HG03103 (cell line): Measurements from ENCODE around the gene AURKA.
"Not testable (repeated sequence)": the region's sequence is repeated elsewhere in the genome, so short reads cannot be mapped to it uniquely, and the experiment has no call there.

ENCODE experiments used
- ATAC-seq: cut with Tn5 transposase; IDR thresholded peaks from one replicate; pipeline ENCODE4 v1.9.1; 2021; ENCODE audit warnings: low read depth; ENCODE audit not compliant: unreplicated experiment

AURKA gene

DNA sequence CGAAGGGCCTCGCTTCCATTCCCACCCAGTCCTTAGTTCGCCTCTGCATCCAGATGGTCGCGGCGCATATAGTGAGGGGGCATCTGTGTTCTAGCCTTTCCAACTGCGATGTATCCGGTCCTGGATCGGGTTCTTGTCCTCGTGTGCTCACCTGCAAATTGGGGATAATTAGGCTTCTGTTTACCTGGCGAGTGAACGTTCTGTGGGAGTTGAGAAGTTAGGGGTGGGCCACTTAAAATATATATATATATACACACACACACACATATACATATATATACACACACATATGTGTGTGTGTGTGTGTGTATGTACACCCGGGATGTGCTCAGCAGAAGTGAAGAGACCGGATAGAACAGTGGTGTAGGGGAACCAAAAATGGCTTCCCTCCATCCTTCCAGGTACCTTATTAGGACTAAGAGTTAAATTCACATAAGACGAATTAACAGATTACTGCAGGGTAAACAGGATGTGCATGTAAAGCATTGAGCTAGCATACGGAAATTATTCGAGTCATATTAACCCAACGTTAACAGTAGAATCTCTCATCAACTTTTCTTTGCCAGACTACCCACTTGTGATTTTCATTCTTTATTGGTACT is 967 bp upstream of the AURKA start:
- ATAC-seq, result no peak

DNA sequence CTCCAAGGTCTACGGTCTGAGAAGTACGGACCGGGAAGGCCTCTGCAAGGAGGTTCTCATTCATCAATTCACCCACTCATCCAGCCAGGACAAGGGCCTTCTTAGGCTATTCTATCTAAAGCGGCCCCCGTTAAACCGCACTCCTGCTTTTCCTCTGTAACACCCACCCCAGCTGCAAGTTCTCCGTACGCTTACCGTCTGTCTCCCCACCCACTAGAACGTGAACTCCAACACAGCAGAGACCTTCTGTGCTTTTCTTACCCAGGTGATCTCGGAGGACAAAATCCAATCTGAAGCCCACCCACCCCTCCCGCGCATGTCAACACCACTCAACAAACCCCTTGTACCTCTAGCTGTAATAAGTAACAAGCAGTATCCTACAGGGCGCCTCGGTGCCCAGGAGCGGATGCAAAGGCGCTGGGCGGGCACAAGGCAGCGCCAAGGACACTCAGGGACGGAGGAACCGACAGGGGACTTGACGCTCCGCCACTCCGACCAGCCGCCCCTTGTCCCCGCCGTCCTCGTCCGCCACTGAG is 351 bp downstream of the AURKA start:
- ATAC-seq, result peak; percentile 29

DNA sequence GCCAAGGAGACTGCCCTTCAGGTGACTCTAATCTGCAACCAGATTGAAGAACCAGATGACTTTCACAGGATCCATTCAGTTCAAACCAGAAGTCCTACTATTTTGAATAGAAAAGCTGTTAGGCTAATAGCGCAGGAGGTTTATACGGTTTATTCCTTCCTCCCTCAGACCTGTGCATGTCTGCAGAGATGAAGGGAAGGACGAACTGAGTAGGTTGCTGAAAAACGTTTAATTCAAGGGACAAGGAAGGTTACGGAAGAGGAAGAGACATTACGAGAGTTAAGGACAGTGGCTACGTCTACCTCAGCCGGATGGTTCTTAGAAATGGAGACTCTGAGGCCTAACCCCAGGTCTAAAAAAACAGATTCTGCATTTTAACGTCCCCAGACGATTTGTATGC is 978 bp downstream of the AURKA start:
- no peak for ATAC-seq

DNA sequence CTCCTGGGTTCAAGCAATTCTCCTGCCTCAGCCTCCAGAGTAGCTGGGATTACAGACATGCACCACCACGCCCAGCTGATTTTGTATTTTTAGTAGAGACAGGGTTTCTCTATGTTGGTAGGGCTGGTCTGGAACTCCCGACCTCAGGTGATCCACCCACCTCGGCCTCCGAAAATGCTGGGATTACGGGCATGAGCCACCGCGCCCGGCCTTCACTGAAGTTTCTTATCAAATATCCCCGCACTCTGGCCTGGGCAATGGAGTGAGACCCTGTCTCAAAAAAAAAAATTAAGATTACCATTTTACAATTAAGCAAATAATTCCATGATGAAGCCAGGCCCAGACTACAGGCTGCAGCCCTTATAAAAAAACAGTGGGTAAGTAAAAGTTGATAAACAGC is 1.6 kb downstream of the AURKA start:
- ATAC-seq, result not testable (repeated sequence)

DNA sequence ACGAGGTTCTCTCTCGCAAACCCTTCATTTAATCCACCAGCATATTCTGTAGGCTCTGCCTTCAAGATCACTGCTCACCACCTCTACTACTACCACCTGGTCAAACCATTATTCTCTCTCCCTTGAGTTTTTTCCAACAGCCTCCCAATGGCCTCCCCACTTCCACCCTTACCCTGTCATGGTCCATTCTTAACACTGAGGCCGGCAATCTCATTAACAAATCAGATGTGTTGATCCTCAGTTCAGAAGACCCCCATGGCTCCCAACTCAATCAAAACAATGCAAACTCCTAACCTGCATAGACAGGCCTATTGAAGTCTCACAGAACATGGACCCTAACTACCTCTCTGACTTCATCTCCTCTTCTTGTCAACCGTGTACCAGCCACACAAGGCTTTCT is 2.2 kb downstream of the AURKA start:
- ATAC-seq, result no peak

DNA sequence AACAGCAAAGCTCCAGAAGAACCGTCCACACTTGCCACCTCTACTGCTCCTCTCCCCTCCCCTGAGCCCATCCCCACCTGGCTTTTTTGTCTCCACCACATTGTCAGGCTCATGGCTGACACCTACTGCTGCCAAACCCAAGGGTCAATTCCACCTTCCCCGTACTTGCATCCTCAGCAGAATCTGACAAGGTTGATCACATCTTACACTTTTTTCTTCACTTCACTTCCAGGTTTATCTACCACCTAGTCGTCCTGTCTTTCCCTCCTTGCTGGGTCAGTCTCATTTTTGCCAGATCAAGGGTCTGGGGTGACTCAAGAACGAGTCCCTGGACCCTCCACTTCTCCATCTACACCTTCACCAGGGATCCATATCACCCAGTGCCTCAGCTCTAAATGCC is 3.1 kb downstream of the AURKA start:
- ATAC-seq, result no peak

DNA sequence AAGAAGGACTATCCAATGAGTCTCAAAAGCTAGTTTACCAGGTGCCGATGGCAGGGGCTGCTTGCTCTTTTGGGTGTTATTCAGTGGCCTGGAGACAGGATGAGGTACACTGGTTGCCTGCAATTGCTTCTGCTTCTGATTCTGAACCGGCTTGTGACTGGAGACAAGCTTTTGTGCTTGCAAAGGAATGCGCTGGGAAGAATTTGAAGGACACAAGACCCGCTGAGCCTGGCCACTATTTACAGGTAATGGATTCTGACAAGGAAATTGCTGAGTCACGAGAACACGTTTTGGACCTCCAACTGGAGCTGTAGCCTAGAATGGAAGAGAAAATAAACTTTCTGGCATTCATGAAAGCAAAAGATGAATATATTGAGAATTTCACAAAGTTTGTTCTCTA is 5.8 kb downstream of the AURKA start:
- ATAC-seq, result no peak

DNA sequence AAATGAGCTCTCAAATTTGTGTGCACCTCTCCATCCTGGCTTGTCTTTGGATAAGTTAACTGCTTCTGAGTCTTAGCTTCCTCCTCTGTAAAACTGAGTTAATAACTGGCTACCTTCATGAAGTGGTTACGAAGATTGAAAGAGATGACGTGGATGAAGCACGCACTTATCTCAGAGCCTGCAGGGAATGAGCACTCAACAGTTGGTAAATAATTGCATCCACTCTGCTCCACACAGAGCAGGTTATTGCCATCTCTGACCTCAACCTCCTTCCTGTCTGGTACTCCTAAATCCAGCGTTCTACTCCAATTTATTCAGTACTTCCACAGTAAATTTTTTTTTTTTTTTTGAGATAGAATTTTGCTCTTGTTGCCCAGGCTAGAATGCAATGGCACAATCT is 6.9 kb downstream of the AURKA start:
- no peak for ATAC-seq

DNA sequence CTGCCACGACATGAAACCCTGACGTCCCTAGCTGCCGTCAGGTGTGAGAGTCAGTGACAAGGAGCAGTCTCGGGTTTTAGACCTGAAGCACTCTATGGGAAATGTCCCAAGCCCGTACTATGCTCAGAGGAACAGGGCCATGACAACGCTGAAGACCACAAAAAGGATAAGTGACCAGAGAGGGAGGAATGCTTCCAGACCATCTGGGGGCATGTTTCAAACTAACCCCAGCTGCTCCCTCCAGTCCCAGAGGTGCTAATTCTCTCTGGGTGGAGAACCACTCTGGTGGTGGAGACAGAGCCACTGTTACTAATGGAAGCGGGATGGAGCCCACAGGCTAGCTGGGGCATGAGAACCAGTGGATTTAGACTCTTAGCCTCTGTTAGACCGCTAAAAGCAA is 8.7 kb downstream of the AURKA start:
- ATAC-seq, result no peak

DNA sequence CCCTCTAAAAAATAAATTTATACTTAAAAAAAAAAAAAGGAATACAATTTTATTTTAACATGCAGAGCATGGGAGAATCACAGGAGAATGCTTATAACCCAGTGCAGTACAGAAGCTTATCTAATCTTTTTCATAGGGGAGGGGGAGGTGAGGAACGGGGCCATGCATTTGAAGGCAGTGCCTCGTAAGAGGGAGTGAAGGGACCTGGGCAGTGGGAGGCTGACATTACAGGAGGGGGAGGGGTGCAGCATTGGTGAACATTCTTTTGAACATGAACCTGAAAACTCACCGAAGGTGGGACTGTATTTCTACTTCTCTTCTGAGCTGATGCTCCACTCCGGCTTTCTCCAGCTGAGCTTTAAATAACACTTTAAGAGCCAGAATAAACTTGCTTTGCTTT is 9.3 kb downstream of the AURKA start:
- no peak for ATAC-seq

DNA sequence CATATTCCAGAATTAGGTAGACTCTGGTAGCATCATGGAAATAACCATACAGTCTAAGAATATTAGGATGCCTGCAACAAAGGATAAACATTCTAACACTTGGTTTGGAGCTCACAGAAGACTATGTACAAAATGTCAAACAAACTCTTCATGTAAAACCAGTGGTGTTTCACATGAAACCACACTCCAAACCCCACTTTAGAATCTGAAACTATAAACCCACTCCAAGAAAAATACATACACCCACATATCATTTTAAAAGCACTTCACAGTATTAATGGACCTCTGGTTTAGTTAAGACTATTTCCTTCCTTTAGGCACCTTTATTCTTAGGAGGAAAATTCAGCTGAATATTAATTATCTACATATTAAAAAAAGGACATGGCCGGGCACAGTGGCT is 10.5 kb downstream of the AURKA start:
- ATAC-seq, result no peak

DNA sequence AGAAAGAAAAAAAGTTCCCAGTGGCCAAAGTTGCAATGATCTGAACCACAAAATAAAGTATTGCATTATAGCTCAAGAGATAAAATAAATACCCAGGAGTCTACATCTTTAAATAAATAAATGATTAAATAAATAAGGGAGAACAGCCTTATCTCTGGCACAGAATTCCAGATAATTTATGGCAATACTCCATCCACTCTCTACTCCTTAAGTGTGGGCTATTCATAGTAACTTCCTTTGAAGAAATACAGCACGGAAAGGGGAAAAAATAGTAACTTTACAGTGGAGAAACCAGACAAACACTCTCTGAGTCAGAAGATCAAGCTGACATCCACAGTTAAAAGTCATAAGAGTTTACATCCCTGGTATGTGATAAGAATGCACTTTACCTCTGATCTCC is 11.6 kb downstream of the AURKA start:
- no peak for ATAC-seq

DNA sequence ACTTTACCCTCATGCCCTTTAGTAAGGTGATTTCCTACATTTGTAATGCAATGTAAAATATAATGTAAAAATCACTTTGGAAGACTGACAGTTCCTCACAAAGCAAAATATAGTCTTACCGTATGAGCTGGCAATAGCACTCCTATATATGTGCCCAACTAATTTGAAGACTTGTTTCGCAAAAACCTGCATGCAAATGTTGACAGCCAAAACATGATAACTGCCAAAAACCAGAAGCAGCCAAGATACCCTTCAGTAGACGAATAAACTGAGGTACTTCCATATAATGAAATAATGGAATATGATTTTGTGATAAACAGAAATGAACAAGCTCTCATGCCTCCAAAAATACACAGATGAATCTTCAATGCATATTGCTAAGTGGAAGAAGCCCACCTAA is 13.6 kb downstream of the AURKA start:
- ATAC-seq, result no peak

DNA sequence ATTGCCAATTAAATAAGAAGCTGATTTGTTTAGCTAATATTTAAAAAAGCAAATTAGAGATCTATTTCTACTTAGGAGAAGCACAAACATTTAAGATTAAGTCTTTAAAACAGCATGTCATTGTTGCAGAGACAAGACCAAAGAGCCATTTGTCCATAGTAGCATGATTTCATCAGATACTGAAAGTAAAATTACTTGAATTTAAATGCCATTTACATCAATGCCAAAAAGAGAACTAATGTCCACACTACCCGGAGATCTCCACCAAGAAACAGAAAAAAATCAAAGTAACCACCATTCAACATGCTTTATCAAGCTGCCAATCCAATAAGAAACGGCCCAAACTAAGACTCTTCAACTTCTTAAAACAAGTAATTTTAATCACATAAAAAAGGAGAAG is 15.7 kb downstream of the AURKA start:
- ATAC-seq, result no peak

DNA sequence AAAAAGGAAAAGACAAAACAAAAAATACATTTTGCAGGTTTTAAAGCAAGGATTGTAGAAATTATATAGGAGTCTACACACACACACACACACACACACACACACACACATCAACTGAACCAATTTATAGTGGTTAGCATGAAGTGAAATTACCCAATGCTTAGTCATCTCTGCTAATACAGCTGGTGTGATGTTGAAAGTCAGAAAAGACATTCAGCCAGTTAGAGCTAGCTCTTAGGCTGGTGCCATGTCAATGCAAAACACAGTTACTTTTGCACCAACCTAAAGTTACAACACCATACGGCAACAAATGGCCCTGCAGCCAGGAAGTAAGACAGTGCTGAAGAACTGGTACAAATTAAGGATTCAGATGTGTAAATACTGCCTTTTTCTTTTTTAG is 18.1 kb downstream of the AURKA start:
- ATAC-seq, result no peak

DNA sequence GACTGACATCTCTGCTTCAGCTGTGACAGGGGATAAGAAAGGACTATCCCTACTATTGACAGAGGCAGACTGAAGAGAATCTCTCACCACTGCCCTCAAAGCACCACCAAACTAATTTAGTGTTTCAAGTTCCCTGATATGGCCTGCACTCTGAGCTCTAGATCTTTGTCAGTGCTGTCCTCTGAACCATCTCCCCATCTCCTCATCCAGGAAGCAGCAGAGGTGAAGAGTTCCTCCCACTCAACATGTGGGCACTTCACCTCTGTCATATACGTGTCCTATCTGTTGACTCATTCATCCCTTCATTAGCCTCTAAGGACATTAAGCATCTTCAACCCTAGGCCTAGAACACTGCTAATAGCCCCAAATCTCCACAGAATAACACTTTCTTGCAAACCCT is 19.2 kb downstream of the AURKA start:
- no peak for ATAC-seq

DNA sequence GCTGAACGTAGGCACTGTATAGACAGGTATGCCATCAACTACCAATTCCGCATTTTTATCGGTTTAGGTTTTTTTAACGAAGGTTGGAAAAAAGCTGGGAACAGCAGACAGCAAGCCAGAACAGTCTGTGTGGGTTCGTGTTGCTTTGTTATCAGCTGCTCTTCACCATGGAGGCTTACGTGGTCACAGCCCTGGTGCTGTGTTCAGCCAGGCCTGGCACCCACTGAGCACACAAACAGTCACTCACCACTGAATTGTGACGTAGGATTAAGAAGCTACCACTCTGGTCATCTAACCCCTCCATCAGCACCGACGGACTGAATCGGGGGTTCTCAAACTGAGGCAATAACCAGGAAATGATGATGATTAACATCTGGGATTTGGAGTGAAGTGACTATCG is 20.0 kb downstream of the AURKA start:
- no peak for ATAC-seq

DNA sequence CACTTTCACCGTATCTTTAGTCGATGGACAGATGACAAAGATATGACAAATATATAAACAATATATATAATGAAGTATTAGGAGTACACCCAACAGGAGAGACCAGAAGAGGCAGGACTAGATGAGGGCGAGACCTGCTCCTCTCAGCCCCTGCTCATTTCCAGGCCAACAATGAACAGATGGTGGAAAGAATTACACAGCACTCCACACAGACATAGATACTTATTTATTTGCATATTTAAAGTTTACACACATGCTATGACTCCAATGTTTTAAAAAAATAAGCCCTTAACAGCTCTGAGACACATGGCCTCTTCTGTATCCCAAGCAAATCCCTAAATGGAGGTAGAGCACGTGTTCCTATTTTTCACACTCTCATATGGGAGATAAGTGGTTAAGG is 22.8 kb downstream of the AURKA start:
- ATAC-seq, result no peak

DNA sequence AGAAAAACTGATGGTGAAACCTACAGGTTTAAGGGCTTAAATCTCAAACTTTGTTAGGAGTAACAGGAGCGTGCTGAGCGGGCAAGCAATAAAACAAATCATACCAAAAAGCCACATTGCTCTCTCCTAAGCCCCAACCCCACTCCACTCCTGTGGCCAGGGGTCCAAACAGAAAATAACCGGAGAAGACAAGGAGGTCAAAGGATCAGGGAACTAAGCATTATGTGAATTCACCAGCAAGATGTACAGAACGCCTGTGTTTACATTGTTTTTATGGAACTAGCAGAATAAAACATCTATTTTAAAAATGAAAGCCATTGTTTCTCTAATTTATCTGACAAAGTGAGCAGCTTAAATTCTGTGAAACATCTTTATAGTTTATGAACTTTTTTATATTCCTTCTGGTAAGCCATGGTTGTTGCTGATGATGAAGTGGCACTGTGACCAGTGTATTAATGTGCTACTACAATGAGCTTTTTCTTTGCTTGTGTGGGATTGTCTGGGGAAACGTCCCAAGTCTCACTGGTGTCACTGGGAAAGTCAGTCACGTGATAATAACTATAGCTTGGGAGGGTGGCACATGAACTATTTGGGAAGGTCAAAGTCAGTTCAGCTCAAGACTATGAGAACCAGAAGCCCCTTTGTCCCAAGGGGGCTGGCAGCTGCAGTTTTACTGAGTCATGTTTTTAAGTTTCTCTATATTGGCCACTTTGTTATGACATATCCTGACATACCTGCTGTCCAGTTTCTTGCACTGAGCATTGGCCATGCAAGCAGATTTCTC is 23.5 kb downstream of the AURKA start:
- ATAC-seq, result no peak

DNA sequence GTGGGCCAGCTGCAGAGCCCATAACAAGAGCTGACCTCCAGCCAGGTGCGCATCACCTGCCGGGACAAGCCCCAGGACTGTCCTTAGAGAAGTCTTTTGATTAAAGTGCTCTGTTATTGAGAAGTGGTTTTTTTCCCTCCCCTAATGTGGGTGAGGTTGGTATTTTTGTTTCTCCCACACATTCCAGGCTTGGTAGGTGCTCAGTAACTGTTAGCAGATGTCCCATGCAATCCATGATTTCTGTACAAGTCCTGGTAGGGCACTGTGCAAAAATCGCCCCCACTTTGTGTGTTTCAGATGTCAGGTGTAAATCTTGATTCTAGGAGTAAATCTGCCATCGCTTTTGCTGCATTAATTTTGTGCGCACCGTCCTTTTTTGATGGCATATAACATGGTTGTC is 28.5 kb downstream of the AURKA start:
- no peak for ATAC-seq

DNA sequence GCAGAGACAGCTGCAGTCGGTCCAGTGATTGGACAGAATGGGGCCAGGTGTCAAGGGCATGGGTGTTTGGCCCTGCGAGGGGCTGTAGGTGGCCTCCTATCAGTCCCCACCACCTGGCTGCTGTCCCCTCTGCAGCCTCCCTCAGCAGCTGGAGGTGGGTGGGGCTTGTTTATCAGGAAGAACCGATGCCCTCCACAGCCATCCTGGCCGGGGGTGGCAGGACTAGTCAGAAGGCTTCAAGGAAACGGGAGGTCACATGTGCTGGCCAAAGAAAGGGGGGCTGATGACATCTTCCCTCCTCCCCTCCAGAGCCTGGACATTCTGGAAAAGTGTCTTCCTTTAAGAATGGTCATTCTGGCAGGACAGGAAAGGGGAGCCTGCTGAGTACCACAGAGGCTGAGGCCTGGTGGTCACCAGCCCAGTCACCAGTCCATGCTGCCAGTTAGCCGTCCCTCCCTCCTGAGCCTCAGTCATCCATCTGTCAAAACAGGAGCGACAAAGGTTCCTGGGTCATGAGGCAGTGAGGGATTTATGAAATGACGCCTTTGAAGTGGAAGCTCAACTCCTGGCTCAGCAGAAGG is 29.1 kb downstream of the AURKA start:
- ATAC-seq, result no peak

DNA sequence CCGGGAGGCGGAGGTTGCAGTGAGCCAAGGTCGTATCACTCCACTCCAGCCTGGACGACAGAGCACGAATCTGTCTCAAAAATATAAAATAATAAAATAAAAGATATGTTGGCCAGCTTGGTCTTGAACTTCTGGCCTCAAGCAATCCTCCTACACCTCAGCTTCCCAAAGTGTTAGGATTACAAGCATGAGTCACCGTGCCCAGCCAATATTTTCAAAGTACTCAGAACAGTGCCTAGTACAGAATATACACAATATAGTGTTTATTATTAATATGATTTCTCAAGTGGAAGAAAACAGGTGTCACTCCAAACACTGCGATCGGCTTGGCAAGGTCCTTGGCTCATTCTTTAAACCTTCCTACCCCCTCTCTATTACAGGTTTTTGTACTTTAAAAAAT is 30.1 kb downstream of the AURKA start:
- ATAC-seq, result no peak
